Measurements from ENCODE around the gene LAIR2.

The LAIR2 gene

GRCh38 chr19:54485851-54486250 lies 16.8 kb upstream of the LAIR2 start:
- H3K4me2 ChIP-seq (ENCODE audit: low read depth, low read length) = no peak overlapping the region
- no peaks in the 10 kb centered on the region for H3F3A ChIP-seq (ENCODE audit: insufficient read depth, low read length)
- DNase-seq = no peak
- H2AFZ ChIP-seq (ENCODE audit: low read length) = no peak overlapping the region
- H3K9me2 ChIP-seq (replicated peaks; ENCODE audit: insufficient read depth, low read length) = no peaks in the 10 kb centered on the region
- H3K27me3 ChIP-seq (replicated peaks; ENCODE audit: insufficient read depth, low read length) = peaks cover 87% of the 10 kb centered on the region
- TF ChIP-seq, protein P1, sequence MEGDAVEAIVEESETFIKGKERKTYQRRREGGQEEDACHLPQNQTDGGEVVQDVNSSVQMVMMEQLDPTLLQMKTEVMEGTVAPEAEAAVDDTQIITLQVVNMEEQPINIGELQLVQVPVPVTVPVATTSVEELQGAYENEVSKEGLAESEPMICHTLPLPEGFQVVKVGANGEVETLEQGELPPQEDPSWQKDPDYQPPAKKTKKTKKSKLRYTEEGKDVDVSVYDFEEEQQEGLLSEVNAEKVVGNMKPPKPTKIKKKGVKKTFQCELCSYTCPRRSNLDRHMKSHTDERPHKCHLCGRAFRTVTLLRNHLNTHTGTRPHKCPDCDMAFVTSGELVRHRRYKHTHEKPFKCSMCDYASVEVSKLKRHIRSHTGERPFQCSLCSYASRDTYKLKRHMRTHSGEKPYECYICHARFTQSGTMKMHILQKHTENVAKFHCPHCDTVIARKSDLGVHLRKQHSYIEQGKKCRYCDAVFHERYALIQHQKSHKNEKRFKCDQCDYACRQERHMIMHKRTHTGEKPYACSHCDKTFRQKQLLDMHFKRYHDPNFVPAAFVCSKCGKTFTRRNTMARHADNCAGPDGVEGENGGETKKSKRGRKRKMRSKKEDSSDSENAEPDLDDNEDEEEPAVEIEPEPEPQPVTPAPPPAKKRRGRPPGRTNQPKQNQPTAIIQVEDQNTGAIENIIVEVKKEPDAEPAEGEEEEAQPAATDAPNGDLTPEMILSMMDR (IDR thresholded peaks at IDR 0.05; ENCODE audit: low read length) = no peak
- TF ChIP-seq EZH2phosphoT487 (IDR thresholded peaks at IDR 0.05; ENCODE audit: low read length) (no peak), EZH2 (optimal IDR thresholded peaks at IDR 0.05; ENCODE audit: low read depth, low read length) (no peak)
- H3K9ac ChIP-seq (ENCODE audit: low read length) = no peak overlapping the region
- no peaks in the 10 kb centered on the region for H3K4me1 ChIP-seq (ENCODE audit: low read length)
- no peaks in the 10 kb centered on the region for H4K20me1 ChIP-seq (ENCODE audit: insufficient read depth, low read length)
- no peaks in the 10 kb centered on the region for H3K79me2 ChIP-seq (ENCODE audit: low read length)
- no peak overlapping the region for H3K4me3 ChIP-seq (ENCODE audit: low read length)
- H3K36me3 ChIP-seq (replicated peaks; ENCODE audit: insufficient read depth, low read length) = no peaks in the 10 kb centered on the region
- no peak overlapping the region for H3K27ac ChIP-seq (ENCODE audit: low read length)
- no peaks in the 10 kb centered on the region for H3K9me3 ChIP-seq (replicated peaks; ENCODE audit: insufficient read depth, low read length)

DNA sequence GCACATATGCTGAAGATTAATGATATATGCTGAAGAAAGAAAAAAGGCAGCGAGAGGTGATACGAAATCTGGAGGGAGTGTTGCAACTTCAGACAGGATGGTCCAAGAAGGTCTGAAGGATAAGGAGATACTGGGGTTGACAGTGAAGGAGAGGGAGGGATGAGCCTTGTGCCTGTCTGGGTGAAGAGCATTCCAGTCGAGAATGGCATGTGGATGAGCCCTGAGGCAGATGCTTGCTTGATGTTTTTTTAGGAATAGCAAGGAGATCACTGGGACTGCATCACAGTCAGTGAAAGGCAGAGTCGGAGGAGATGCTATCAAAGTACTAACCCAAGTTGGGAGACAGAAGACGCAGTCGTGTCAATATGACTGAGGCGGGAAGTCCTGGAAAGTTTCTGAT lies 13.3 kb upstream of the LAIR2 start:
- Histone ChIP-seq H3K4me1 (ENCODE audit: low read length) (no peaks in the 10 kb centered on the region), H3K36me3 (replicated peaks; ENCODE audit: insufficient read depth, low read length) (no peaks in the 10 kb centered on the region), H3K79me2 (ENCODE audit: low read length) (no peaks in the 10 kb centered on the region), H4K20me1 (ENCODE audit: insufficient read depth, low read length) (no peaks in the 10 kb centered on the region), H3K4me2 (ENCODE audit: low read depth, low read length) (no peak overlapping the region), H3K9me2 (replicated peaks; ENCODE audit: insufficient read depth, low read length) (no peaks in the 10 kb centered on the region), H3K27ac (ENCODE audit: low read length) (no peak overlapping the region), H3K27me3 (replicated peaks; ENCODE audit: insufficient read depth, low read length) (peaks cover 93% of the 10 kb centered on the region), H2AFZ (ENCODE audit: low read length) (no peak overlapping the region), H3F3A (ENCODE audit: insufficient read depth, low read length) (no peaks in the 10 kb centered on the region), H3K4me3 (ENCODE audit: low read length) (no peak overlapping the region), H3K9me3 (replicated peaks; ENCODE audit: insufficient read depth, low read length) (no peaks in the 10 kb centered on the region), H3K9ac (ENCODE audit: low read length) (no peak overlapping the region)
- no peak for DNase-seq
- TF ChIP-seq, protein P1 (IDR thresholded peaks at IDR 0.05; ENCODE audit: low read length) = no peak
- no peak for TF ChIP-seq EZH2 (optimal IDR thresholded peaks at IDR 0.05; ENCODE audit: low read depth, low read length)
- no peak for TF ChIP-seq EZH2phosphoT487 (IDR thresholded peaks at IDR 0.05; ENCODE audit: low read length)

- Histone ChIP-seq H3K4me1 (ENCODE audit: low read length) (no peaks in the 10 kb centered on the region), H4K20me1 (ENCODE audit: insufficient read depth, low read length) (no peaks in the 10 kb centered on the region), H3K79me2 (ENCODE audit: low read length) (no peaks in the 10 kb centered on the region), H2AFZ (ENCODE audit: low read length) (no peak overlapping the region), H3K4me3 (ENCODE audit: low read length) (no peak overlapping the region), H3K9ac (ENCODE audit: low read length) (no peak overlapping the region), H3F3A (ENCODE audit: insufficient read depth, low read length) (no peaks in the 10 kb centered on the region), H3K9me3 (replicated peaks; ENCODE audit: insufficient read depth, low read length) (no peaks in the 10 kb centered on the region), H3K27ac (ENCODE audit: low read length) (no peak overlapping the region), H3K4me2 (ENCODE audit: low read depth, low read length) (no peak overlapping the region), H3K36me3 (replicated peaks; ENCODE audit: insufficient read depth, low read length) (no peaks in the 10 kb centered on the region), H3K27me3 (replicated peaks; ENCODE audit: insufficient read depth, low read length) (peaks cover 93% of the 10 kb centered on the region), H3K9me2 (replicated peaks; ENCODE audit: insufficient read depth, low read length) (no peaks in the 10 kb centered on the region)
- no peak for DNase-seq
- TF ChIP-seq EZH2 (optimal IDR thresholded peaks at IDR 0.05; ENCODE audit: low read depth, low read length) (no peak), EZH2phosphoT487 (IDR thresholded peaks at IDR 0.05; ENCODE audit: low read length) (no peak)
- TF ChIP-seq, protein P1 (IDR thresholded peaks at IDR 0.05; ENCODE audit: low read length) = no peak
Measured at GRCh38 chr19:54489766-54490165, 12.9 kb upstream of the LAIR2 start.
